NCI-H187 (cell line): ENCODE results near the gene GBX2.

ENCODE experiments used
- DNase-seq, 2 experiments: peaks; one replicate each; lab custom pipeline; 2025; lab: John Stamatoyannopoulos, UW

The GBX2 gene

DNA sequence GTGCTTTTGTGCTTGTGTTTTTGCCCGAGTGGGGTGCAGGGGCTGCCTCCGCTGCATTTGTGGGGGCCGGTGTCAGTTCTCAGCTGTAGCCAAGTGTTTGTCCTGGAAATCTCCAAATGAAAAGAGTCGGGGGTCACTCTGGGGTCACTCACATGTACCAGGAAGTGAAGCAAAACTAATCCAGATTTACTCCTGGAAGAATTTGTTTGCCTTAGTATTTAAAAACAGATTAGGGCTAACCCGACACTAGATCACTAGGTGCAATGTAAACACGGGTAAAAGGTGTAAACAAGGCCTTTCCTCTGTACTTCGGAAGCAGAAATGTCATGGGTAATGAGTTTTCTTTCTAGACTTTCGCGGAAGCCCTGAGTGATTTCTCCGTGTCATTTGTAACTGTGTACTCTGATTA lies 50.3 kb downstream of the GBX2 start:
- DNase-seq: no peak

DNA sequence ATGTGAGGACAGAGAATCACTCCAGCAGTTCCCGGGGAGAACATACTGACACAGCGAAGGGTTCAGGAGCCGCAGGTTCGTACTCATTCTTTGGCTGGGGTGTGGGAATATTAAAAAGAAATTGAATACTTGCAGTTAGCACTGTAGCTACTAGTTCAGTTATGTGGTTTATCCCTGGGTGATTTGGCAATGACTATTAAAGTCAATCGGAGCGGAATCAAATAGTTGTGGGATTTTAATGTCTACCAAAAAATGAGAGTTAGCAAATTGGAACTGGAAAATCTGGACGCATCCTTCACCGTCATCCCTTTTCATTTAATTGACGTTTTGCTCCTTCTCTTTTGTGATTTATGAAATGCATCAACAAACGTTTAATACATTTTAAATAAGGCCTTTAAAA lies 50.8 kb downstream of the GBX2 start:
- no peak for DNase-seq
